Measurements from ENCODE around the gene NSFL1C.

DNA sequence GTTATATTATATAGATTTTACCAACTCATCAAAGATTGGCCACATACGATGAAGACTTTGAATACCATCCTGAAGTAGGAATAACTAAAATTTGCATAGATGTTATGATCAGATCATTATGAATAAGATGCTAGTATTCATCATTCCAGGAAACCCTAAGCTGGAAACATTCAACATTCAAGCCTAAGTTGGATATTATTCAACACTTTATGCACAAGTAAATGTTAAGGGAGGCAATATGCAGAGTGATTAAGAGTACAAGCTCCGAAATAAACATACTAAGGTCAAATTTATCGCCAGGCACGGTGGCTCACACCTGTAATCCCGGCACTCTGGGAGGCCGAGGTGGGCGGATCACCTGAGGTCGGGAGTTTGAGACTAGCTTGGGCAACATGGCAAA is 30.4 kb downstream of the NSFL1C start:
- TF ChIP-seq EZH2 (IDR thresholded peaks at IDR 0.05; ENCODE audit: insufficient read depth, poor library complexity, severe bottlenecking) (no peak), EZH2phosphoT487 (IDR thresholded peaks at IDR 0.05; ENCODE audit: insufficient read depth, low read depth) (no peak)

Measured in GM23248 (cell line).